ENCODE measurements around the gene UGP2. TPM values are rescaled to one million over a fixed set of nuclear protein-coding genes. Genes with fewer than 3 reads are reported as not detected.

Gene UGP2
- total RNA-seq (2022; extraction: Qiagen RNA extraction; ENCODE audit: low read depth) = 76.8 to 94.9 TPM (median 81.6 TPM) in 5 replicates

DNA sequence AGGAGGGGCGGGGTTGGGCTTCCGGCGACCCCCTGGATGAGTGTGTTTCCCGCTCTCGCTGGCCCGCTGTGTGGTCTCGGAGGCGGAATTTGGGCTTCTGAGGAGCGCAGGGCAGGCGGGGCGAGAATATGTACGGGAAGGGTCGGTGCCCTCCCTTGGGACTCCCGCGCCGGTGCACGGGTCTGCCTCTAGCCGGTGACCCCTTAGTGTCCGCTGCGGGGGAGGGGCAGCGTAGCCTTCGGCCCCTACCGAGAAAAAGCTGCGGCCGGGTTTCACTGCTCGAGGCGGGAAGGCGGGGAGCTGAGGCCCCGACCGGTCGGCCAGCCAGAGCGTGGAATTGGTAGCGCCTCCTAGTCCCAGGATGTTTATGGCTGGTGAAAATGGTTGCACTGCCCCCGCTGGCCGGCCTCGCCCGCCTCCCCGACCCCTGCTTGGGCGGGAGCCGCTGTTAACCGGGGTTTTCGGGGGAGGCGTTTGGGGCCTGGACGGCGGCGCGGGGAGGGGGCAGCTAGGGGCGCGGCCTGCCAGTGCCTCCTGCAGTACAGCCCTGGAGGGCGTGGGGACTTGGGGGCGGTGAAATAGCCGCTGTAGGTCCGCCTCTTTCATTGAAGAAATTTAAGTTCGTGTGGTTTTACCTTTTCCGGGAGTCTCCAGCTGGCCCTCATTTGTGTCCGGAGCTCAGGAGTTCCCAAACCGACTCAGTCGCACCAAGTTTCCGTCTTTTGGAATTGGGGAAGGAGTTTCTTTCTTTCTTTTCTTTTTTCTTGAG is at the start of gene UGP2:
TSS of gene UGP2 (plus strand) at position 643 of the 769 bp plus-strand sequence. CDS start 290 bp downstream, outside the sequence.

Other genes starting within 250 kb of the UGP2 start
- gene VPS54, start 177.5 kb downstream of the UGP2 start, total RNA-seq (2022; extraction: Qiagen RNA extraction; ENCODE audit: low read depth) = 12.9 to 17.7 TPM (median 15.5 TPM) in 5 replicates

Data from A549 treated with DMSO at 1 μM for 4 hours (cell line).